SK-N-SH (cell line): ENCODE measurements around the gene GPX6. TPM values are rescaled to one million over a fixed set of nuclear protein-coding genes. Genes with fewer than 3 reads are reported as not detected.
"Not testable (repeated sequence)": the region's sequence is repeated elsewhere in the genome, so short reads cannot be mapped to it uniquely, and the experiment has no call there.

Experiments
- CTCF ChIA-PET: fragments of 300-600, 350-600 bp; formaldehyde crosslinking; extraction: SDS; loops from one replicate; lab custom pipeline; 2021; lab: Yijun Ruan, JAX
- POLR2A ChIA-PET: fragments of 350-600 bp; sonication (Branson Sonifier 250); formaldehyde crosslinking; extraction: SDS; loops from one replicate; lab custom pipeline; 2020; ENCODE audit warnings: antibody characterized with exemption, inconsistent platforms; lab: Yijun Ruan, JAX
- DNase-seq: peaks from one replicate; pipeline ENCODE4 v3.0.0; 2012
- H2AFZ ChIP-seq: fragments of 200-600 bp; sonication (generic); 2 replicates; pipeline ENCODE4 v1.8.1; 2016; ENCODE audit warnings: antibody characterized with exemption, mild to moderate bottlenecking, low read depth
- H3F3A ChIP-seq: fragments of 200-600 bp; sonication (generic); replicated peaks from 2 replicates; pipeline ENCODE3; 2016; ENCODE audit warnings: antibody characterized with exemption, mild to moderate bottlenecking; ENCODE audit not compliant: insufficient read depth
- H3K27ac ChIP-seq, 2 experiments: fragments of 200-500 bp in 1 of 2; fragments of 200-600 bp in 1 of 2; sonication (Bioruptor generic) in 1 of 2; sonication (generic), shearing (Covaris generic) in 1 of 2; 2 replicates each; pipeline versions ENCODE4 v1.5.1 to v1.6.1; 2014 to 2016; ENCODE audit warnings: low read depth in 2 of 2, inconsistent platforms in 1 of 2, low read length in 1 of 2, mild to moderate bottlenecking in 1 of 2, mixed read lengths in 1 of 2
- H3K27me3 ChIP-seq: fragments of 200-600 bp; sonication (generic), shearing (Covaris generic); 2 replicates; pipeline ENCODE4 v1.6.1; 2016; ENCODE audit warnings: mixed run types; ENCODE audit not compliant: insufficient read depth
- H3K36me3 ChIP-seq, 2 experiments: fragments of 200-500 bp in 1 of 2; fragments of 200-600 bp in 1 of 2; sonication (Bioruptor generic) in 1 of 2; sonication (generic) in 1 of 2; replicated peaks in 1 of 2; 2 replicates each; pipeline versions ENCODE3 to v1.5.1; 2014 to 2016; ENCODE audit warnings: low read length in 1 of 2, mild to moderate bottlenecking in 1 of 2; ENCODE audit not compliant: insufficient read depth in 2 of 2, control insufficient read depth in 1 of 2
- H3K4me1 ChIP-seq, 2 experiments: fragments of 200-500 bp in 1 of 2; fragments of 200-600 bp in 1 of 2; sonication (Bioruptor generic) in 1 of 2; sonication (generic), shearing (Covaris generic) in 1 of 2; 2 replicates each; pipeline versions ENCODE4 v1.5.1 to v1.6.1; 2014 to 2016; ENCODE audit warnings: low read depth in 1 of 2, low read length in 1 of 2, mixed run types in 1 of 2; ENCODE audit not compliant: insufficient read depth in 2 of 2, control insufficient read depth in 1 of 2
- H3K4me2 ChIP-seq: fragments of 200-600 bp; sonication (generic), shearing (Covaris generic); 2 replicates; pipeline ENCODE4 v1.6.1; 2017; ENCODE audit warnings: mixed run types
- H3K4me3 ChIP-seq, 2 experiments: fragments of 200-500 bp in 1 of 2; fragments of 200-600 bp in 1 of 2; sonication (Bioruptor generic) in 1 of 2; sonication (generic), shearing (Covaris generic) in 1 of 2; 2 replicates each; pipeline versions ENCODE4 v1.5.1 to v1.8.1; 2014 to 2016; ENCODE audit warnings: low read depth in 2 of 2, inconsistent platforms in 1 of 2, low read length in 1 of 2, mild to moderate bottlenecking in 1 of 2, mixed read lengths in 1 of 2, moderate library complexity in 1 of 2
- H3K79me2 ChIP-seq: fragments of 200-600 bp; sonication (generic); 2 replicates; pipeline ENCODE4 v1.8.1; 2017; ENCODE audit warnings: mild to moderate bottlenecking; ENCODE audit not compliant: insufficient read depth
- H3K9ac ChIP-seq: fragments of 200-600 bp; sonication (generic); 2 replicates; pipeline ENCODE4 v1.6.1; 2017; ENCODE audit warnings: mixed run types
- H3K9me2 ChIP-seq: fragments of 200-600 bp; sonication (generic); 2 replicates; pipeline ENCODE4 v1.6.1; 2017; ENCODE audit warnings: mixed run types
- H3K9me3 ChIP-seq: fragments of 200-600 bp; sonication (generic); 2 replicates; pipeline ENCODE4 v1.6.1; 2017; ENCODE audit warnings: mixed run types, mild to moderate bottlenecking, moderate library complexity
- H4K20me1 ChIP-seq: fragments of 200-600 bp; sonication (generic); 2 replicates; pipeline ENCODE4 v1.6.1; 2017; ENCODE audit warnings: mild to moderate bottlenecking, mixed run types; ENCODE audit not compliant: insufficient read depth
- CTCF ChIP-seq: fragments of 200-600 bp; sonication (generic); IDR thresholded peaks from 2 replicates; pipeline ENCODE4 v1.6.1; 2017; ENCODE audit warnings: antibody characterized with exemption, mild to moderate bottlenecking, moderate library complexity
- ELF1 ChIP-seq: IDR thresholded peaks from 2 replicates; pipeline ENCODE4 v1.4.0; 2012
- EP300 ChIP-seq, 2 experiments: IDR thresholded peaks; 2 replicates each; pipeline versions ENCODE4 v1.4.0 to v1.6.1; 2012; ENCODE audit warnings: borderline replicate concordance in 1 of 2, low read depth in 1 of 2, low read length in 1 of 2
- EZH2phosphoT487 ChIP-seq: fragments of 200-600 bp; sonication (generic); IDR thresholded peaks from 2 replicates; pipeline ENCODE4 v1.6.1; 2017; ENCODE audit warnings: low read depth, mixed run types, mild to moderate bottlenecking, antibody characterized with exemption, moderate library complexity, borderline replicate concordance
- GABPA ChIP-seq: IDR thresholded peaks from 2 replicates; pipeline ENCODE4 v1.4.0; 2012; ENCODE audit warnings: low read depth, mild to moderate bottlenecking
- IRF3 ChIP-seq: fragments of 150-350 bp; IDR thresholded peaks from 2 replicates; pipeline ENCODE4 v1.6.1; 2016; ENCODE audit warnings: mild to moderate bottlenecking, low read depth, low read length
- JUND ChIP-seq: IDR thresholded peaks from 2 replicates; pipeline ENCODE4 v1.4.0; 2012
- REST ChIP-seq: IDR thresholded peaks from 2 replicates; pipeline ENCODE4 v1.6.1; 2012; ENCODE audit warnings: mild to moderate bottlenecking, low read depth, low read length, moderate library complexity
- USF1 ChIP-seq: IDR thresholded peaks from 2 replicates; pipeline ENCODE4 v1.4.0; 2012; ENCODE audit warnings: low read depth, borderline replicate concordance
- WGBS: methylation state at CpG from one replicate; pipeline ENCODE4 v1.1.6; 2017; ENCODE audit warnings: low lambda C conversion rate; 5-methylcytosine and 5-hydroxymethylcytosine counted together
- polyA plus RNA-seq, 3 experiments: library from polyadenylated mRNA; depleted of rRNA; stranded (reverse); fragments of >200 nt; gene quantifications; 2 replicates each; pipeline ENCODE4 v1.2.3, GENCODE V29; 2012

The GPX6 gene
- polyA plus RNA-seq, 1 of the 3 experiments (the other 2 are of a cell fraction) = not detected

GRCh38 chr6:28505733-28506132 is 9.9 kb downstream of the GPX6 start:
- H3K9me3 ChIP-seq = no peaks in the 10 kb centered on the region
- H3K4me3 ChIP-seq = no peak overlapping the region
- H3K27me3 ChIP-seq = no peaks in the 10 kb centered on the region; the same call in 1 of the 2 replicates
- ChIA-PET POLR2A (no interaction called here), CTCF (interaction anchor here (0.9 to 1.8 kb wide), 3 partner anchors 10 to 75 kb away, joined by 3 to 8 read pairs (median 4); no protein-coding TSS in a partner anchor)
- no peak for DNase-seq
- H4K20me1 ChIP-seq = no peaks in the 10 kb centered on the region
- TF ChIP-seq REST (no peak), ELF1 (no peak), IRF3 (no peak), JUND (no peak), EP300 (IDR thresholded peaks at IDR 0.05; ENCODE audit: borderline replicate concordance in 1 of 2, low read depth in 1 of 2, low read length in 1 of 2) (no peak), USF1 (no peak), GABPA (no peak), CTCF (no peak), EZH2phosphoT487 (no peak)
- no peaks in the 10 kb centered on the region for H3K79me2 ChIP-seq
- no peak overlapping the region for H3K27ac ChIP-seq
- WGBS = 57% methylated on average over 1 of the region's 1 CpG
- no peak overlapping the region for H2AFZ ChIP-seq
- H3K36me3 ChIP-seq = no peaks in the 10 kb centered on the region
- no peak overlapping the region for H3K4me2 ChIP-seq
- no peak overlapping the region for H3K9ac ChIP-seq
- no peaks in the 10 kb centered on the region for H3K9me2 ChIP-seq
- no peaks in the 10 kb centered on the region for H3F3A ChIP-seq
- no peaks in the 10 kb centered on the region for H3K4me1 ChIP-seq

GRCh38 chr6:28502709-28503305 is 12.8 kb downstream of the GPX6 start:
- H3K9me3 ChIP-seq, H3K4me3 ChIP-seq, H3K79me2 ChIP-seq, H3K9me2 ChIP-seq, POLR2A ChIA-PET, CTCF ChIA-PET, H3K4me1 ChIP-seq, H2AFZ ChIP-seq, DNase-seq, H3K4me2 ChIP-seq, H3K27me3 ChIP-seq, H3K36me3 ChIP-seq, H3K27ac ChIP-seq, H3K9ac ChIP-seq, H3F3A ChIP-seq, H4K20me1 ChIP-seq: not testable (repeated sequence)
- 35% methylated on average over 7 of the region's 7 CpGs for WGBS

GRCh38 chr6:28502136-28502535 is 13.5 kb downstream of the GPX6 start:
- H3K9me3 ChIP-seq, H4K20me1 ChIP-seq, H3K9me2 ChIP-seq, H3K4me2 ChIP-seq, POLR2A ChIA-PET, H3K36me3 ChIP-seq, H3K4me1 ChIP-seq, H2AFZ ChIP-seq, H3K9ac ChIP-seq, H3K27me3 ChIP-seq, H3K27ac ChIP-seq, H3K79me2 ChIP-seq, H3K4me3 ChIP-seq, H3F3A ChIP-seq, DNase-seq, CTCF ChIA-PET: not testable (repeated sequence)
- no CpG with 5 or more reads among the region's 35 CpGs for WGBS
